ENCODE data around the gene PCDH9.

The PCDH9 gene

GRCh38 chr13:66424422-66424821, 805.7 kb downstream of the PCDH9 start:
- TF ChIP-seq, protein P1, sequence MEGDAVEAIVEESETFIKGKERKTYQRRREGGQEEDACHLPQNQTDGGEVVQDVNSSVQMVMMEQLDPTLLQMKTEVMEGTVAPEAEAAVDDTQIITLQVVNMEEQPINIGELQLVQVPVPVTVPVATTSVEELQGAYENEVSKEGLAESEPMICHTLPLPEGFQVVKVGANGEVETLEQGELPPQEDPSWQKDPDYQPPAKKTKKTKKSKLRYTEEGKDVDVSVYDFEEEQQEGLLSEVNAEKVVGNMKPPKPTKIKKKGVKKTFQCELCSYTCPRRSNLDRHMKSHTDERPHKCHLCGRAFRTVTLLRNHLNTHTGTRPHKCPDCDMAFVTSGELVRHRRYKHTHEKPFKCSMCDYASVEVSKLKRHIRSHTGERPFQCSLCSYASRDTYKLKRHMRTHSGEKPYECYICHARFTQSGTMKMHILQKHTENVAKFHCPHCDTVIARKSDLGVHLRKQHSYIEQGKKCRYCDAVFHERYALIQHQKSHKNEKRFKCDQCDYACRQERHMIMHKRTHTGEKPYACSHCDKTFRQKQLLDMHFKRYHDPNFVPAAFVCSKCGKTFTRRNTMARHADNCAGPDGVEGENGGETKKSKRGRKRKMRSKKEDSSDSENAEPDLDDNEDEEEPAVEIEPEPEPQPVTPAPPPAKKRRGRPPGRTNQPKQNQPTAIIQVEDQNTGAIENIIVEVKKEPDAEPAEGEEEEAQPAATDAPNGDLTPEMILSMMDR (IDR thresholded peaks at IDR 0.05; ENCODE audit: poor library complexity, severe bottlenecking), result no peak
- H3K36me3 ChIP-seq (ENCODE audit: low read depth), result no peaks in the 10 kb centered on the region
- H3K4me1 ChIP-seq (ENCODE audit: insufficient read depth, poor library complexity, severe bottlenecking), result no peaks in the 10 kb centered on the region
- no peaks in the 10 kb centered on the region for H3K27me3 ChIP-seq (ENCODE audit: insufficient read depth, poor library complexity, severe bottlenecking)
- H3K27ac ChIP-seq (ENCODE audit: poor library complexity, severe bottlenecking), result no peak overlapping the region
- DNase-seq (ENCODE audit: low spot score) (no peak), ATAC-seq (ENCODE audit: low read depth) (no peak)
- no peaks in the 10 kb centered on the region for H3K9me3 ChIP-seq (ENCODE audit: severe bottlenecking)
- no peak overlapping the region for H3K4me3 ChIP-seq (ENCODE audit: severe bottlenecking)

DNA sequence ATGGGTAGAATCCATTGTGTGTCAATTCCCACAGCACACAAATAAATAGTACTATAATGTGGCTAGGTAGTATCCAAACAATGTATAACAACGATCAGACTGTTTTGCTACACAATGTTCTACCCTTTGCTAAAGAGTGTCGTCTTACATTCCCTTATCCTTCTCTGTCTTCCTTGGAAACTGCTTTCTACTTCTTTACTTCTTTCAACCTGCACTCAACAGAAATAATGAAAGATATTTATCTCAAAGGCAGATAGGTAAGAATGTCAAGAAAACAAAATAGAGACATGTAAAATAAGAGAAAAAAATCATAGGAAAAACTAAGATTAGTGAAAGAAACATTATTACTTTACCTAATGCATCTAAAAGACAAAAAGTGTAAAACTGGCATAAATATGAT, 814.7 kb downstream of the PCDH9 start:
- TF ChIP-seq, protein P1 (IDR thresholded peaks at IDR 0.05; ENCODE audit: poor library complexity, severe bottlenecking), result no peak
- Histone ChIP-seq H3K9me3 (ENCODE audit: severe bottlenecking) (no peaks in the 10 kb centered on the region), H3K4me3 (ENCODE audit: severe bottlenecking) (no peak overlapping the region), H3K27me3 (ENCODE audit: insufficient read depth, poor library complexity, severe bottlenecking) (no peaks in the 10 kb centered on the region), H3K27ac (ENCODE audit: poor library complexity, severe bottlenecking) (no peak overlapping the region), H3K4me1 (ENCODE audit: insufficient read depth, poor library complexity, severe bottlenecking) (no peaks in the 10 kb centered on the region), H3K36me3 (ENCODE audit: low read depth) (no peaks in the 10 kb centered on the region)
- ATAC-seq (ENCODE audit: low read depth) (no peak), DNase-seq (ENCODE audit: low spot score) (no peak)

- no peaks in the 10 kb centered on the region for H3K27me3 ChIP-seq (ENCODE audit: insufficient read depth, poor library complexity, severe bottlenecking)
- no peak for DNase-seq (ENCODE audit: low spot score)
Measured at GRCh38 chr13:66414066-66414800, 815.9 kb downstream of the PCDH9 start.

GRCh38 chr13:66410314-66410713, 819.8 kb downstream of the PCDH9 start:
- H3K9me3 ChIP-seq (ENCODE audit: severe bottlenecking), result no peaks in the 10 kb centered on the region
- H3K4me3 ChIP-seq (ENCODE audit: severe bottlenecking), result no peak overlapping the region
- ATAC-seq (ENCODE audit: low read depth) (no peak), DNase-seq (ENCODE audit: low spot score) (no peak)
- no peak overlapping the region for H3K27ac ChIP-seq (ENCODE audit: poor library complexity, severe bottlenecking)
- H3K36me3 ChIP-seq (ENCODE audit: low read depth), result no peaks in the 10 kb centered on the region
- TF ChIP-seq, protein P1 (IDR thresholded peaks at IDR 0.05; ENCODE audit: poor library complexity, severe bottlenecking), result no peak
- H3K4me1 ChIP-seq (ENCODE audit: insufficient read depth, poor library complexity, severe bottlenecking), result peaks cover 3% of the 10 kb centered on the region
- no peaks in the 10 kb centered on the region for H3K27me3 ChIP-seq (ENCODE audit: insufficient read depth, poor library complexity, severe bottlenecking)

More at GRCh38 chr13:66414066-66414800, 815.9 kb downstream of the PCDH9 start:
- ATAC-seq (ENCODE audit: low read depth), result no peak
- no peaks in the 10 kb centered on the region for H3K4me1 ChIP-seq (ENCODE audit: insufficient read depth, poor library complexity, severe bottlenecking)
- no peak overlapping the region for H3K27ac ChIP-seq (ENCODE audit: poor library complexity, severe bottlenecking)
- H3K36me3 ChIP-seq (ENCODE audit: low read depth), result no peaks in the 10 kb centered on the region
- H3K4me3 ChIP-seq (ENCODE audit: severe bottlenecking), result no peak overlapping the region
- no peaks in the 10 kb centered on the region for H3K9me3 ChIP-seq (ENCODE audit: severe bottlenecking)
- TF ChIP-seq, protein P1 (IDR thresholded peaks at IDR 0.05; ENCODE audit: poor library complexity, severe bottlenecking), result no peak

- ATAC-seq (ENCODE audit: low read depth) (no peak), DNase-seq (ENCODE audit: low spot score) (no peak)
Measured at GRCh38 chr13:66409542-66409941, 820.6 kb downstream of the PCDH9 start.

More at GRCh38 chr13:66409542-66409941, 820.6 kb downstream of the PCDH9 start:
- H3K4me1 ChIP-seq (ENCODE audit: insufficient read depth, poor library complexity, severe bottlenecking), result peaks cover 3% of the 10 kb centered on the region
- H3K4me3 ChIP-seq (ENCODE audit: severe bottlenecking), result no peak overlapping the region
- no peaks in the 10 kb centered on the region for H3K27me3 ChIP-seq (ENCODE audit: insufficient read depth, poor library complexity, severe bottlenecking)
- TF ChIP-seq, protein P1 (IDR thresholded peaks at IDR 0.05; ENCODE audit: poor library complexity, severe bottlenecking), result no peak
- no peak overlapping the region for H3K27ac ChIP-seq (ENCODE audit: poor library complexity, severe bottlenecking)
- H3K9me3 ChIP-seq (ENCODE audit: severe bottlenecking), result no peaks in the 10 kb centered on the region
- H3K36me3 ChIP-seq (ENCODE audit: low read depth), result no peaks in the 10 kb centered on the region
